RPMI8226 (cell line): ENCODE measurements around the gene RPL11.
"Not testable (repeated sequence)": the region's sequence is repeated elsewhere in the genome, so short reads cannot be mapped to it uniquely, and the experiment has no call there.

Source experiments
- DNase-seq: peaks from one replicate; pipeline ENCODE4 v3.0.0-alpha.2; 2015

Gene RPL11

DNA sequence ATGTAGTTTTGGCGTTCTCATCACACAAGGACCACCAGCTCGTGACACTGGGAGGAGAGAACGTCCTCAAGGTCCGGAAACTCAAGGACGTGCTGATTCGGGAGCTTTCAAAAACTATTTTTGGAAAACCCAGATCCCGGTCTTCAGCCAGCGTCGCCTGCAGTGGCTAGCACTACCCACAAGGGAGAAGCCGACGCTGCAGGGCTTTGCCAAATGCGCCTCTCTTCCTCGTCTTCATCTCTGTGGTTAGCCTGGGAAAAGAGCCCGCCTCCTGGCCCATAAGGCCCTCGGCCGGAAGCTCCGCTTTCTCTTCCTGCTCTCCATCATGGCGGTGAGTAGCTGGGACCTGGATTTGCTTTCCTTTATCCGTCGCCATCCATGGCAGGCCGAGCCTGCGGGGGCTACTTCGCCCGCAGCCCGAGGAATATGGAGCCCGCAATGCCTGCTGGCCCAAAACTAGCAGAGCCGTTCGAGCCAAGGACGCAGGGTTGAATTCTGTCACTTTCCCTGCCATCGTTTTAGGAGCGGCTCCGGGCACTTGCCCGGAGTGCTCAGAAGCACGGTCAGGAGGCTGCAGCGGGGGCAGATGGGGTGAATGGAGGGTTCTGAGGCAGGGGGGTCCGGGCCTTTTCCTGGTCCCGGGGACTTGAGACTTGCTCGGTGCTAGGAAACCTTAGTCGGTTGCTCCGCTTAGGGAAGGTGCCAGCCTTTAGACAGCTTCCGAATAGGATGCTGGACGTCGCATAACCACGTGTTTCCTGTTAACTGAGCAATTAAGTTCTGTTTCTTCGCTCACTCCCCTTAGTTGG is at the start of gene RPL11:
TSS of gene RPL11 (plus strand) at position 308 of the 809 bp plus-strand sequence. CDS start at position 326, 18 bp downstream.
- peak; percentile 98 for DNase-seq

GRCh38 chr1:23643736-23644554 is 47.7 kb upstream of the RPL11 start:
- no peak for DNase-seq

DNA sequence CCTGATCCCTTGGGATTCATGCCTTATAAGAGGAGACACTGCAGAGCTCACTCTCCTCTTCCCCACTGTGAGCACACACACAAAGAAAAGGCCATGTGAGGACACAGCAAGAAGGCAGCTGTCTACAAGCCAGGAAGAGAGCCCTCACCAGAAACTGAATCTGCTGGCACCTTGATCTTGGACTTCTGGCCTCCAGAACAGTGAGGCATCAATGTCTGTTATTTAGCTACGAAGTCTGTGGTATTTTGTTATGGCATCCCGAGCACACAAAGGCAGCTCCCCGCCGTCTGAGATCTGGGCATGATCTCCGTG is 47.1 kb upstream of the RPL11 start:
- DNase-seq: no peak

- DNase-seq: no peak
Measured at GRCh38 chr1:23645338-23645737, 46.3 kb upstream of the RPL11 start.

GRCh38 chr1:23646091-23646490 is 45.5 kb upstream of the RPL11 start:
- no peak for DNase-seq

GRCh38 chr1:23646541-23646940 is 45.1 kb upstream of the RPL11 start:
- no peak for DNase-seq

- no peak for DNase-seq
Measured at GRCh38 chr1:23648576-23648975, 43.0 kb upstream of the RPL11 start.

GRCh38 chr1:23649157-23649556 is 42.4 kb upstream of the RPL11 start:
- not testable (repeated sequence) for DNase-seq

DNA sequence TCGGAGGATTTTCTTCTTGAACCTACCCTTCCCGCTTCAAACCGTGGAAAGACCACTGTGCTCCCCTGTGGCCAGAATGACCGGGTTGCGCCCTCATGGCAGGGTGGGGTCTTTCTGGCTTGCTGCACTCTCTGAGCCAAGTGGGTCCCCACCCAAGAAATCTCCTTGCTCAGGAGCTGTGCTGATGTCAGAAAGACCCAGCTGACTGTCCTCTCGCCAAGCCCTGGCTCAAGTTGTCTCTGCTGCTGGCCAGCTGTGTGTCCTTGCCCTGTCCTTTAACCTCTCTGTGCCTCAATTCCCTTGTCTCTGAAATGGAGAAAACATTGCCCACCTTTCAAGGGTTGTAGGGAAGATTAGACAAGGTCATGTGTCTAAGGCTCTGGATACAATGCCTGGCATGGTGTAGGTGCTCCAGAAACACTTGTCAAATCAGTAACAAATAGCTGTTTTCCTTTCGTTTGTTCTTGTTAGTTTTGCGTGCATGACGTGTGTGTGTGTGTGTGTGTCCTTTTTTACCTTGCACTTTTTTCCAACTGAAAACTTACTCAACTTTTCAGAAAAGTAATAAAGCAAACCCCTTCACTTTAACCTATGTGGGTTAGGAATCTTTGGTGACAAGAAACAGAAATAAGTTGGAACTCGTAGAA is 41.1 kb upstream of the RPL11 start:
- no peak for DNase-seq

GRCh38 chr1:23651069-23651808 is 40.4 kb upstream of the RPL11 start:
- no peak for DNase-seq

- DNase-seq: peak; percentile 72
Measured at GRCh38 chr1:23657659-23658275, 33.8 kb upstream of the RPL11 start.

- DNase-seq: no peak
Measured at GRCh38 chr1:23660671-23661070, 30.9 kb upstream of the RPL11 start.

- no peak for DNase-seq
Measured at GRCh38 chr1:23661887-23662286, 29.7 kb upstream of the RPL11 start.

- DNase-seq: peak; percentile 55
Measured at GRCh38 chr1:23664837-23665795, 26.5 kb upstream of the RPL11 start.

DNA sequence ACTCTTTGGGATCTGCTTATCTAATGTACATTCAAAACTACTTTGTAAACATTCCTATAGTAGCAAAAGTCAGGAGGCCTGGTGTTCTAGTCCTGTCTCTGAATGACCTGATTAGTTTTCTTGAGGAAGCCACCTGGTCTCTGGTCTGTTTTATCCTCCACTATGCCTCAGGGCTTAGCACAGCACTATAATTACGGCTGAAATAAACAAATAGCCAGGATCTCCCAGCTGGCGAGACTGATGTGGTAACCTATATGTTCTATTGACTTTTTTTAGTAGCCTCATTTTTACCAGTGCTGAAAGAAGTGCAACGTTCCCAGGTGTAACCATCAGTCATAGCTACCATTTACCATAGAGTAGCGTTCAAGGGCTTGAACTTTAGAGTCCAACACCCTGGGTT is 24.2 kb upstream of the RPL11 start:
- no peak for DNase-seq

DNA sequence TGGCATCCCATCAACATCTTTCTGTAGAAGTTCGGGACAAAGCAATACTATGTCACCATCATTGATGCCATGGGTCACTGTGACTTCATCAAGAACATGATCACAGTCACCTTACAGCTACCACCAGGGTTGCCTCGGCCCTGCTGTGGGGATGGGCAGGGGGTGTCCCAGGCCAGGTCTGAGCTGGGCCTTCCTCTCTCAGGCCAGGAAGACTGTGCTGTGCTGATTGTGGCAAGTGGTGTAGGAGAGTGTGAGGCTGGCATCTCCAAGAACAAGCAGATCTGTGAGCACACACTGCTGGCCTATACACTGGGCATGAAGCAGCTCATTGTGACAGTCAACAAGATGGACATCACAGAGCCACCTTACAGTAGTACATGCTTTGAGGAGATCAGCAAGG is 20.9 kb upstream of the RPL11 start:
- DNase-seq: no peak

DNA sequence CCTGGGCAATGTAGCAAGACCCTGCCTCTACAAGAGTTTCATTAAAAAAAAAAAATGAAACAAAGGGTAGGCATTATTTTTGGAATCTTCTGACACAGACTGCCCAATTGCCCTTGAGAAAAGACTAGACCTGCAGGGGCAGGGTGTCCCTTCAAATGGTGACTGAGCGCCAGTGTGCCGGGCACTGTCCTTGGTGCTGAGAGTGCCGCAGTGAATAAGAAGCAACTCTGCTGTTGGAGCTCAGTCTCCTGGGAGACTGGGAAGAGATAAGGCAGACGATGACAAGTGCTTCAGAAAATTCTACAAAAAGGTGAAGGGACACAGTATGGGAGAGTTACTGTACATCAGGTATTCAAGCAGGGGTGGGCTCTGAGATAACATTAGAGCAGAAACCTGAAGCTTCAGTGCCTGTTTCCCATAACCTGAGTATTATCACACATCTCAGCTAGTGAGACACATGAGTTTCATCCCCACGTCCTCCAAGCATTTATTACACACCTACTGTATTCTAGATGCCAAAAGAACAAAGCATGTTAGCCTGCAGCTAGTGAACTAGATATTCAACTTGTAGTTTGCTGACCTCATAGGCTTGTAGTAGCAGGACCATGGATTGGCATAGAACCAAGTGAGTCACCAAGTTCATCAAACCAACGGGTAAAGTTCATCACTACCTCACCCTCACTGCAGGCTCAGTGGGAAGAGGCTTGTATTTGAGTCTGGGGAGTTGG is 18.4 kb upstream of the RPL11 start:
- DNase-seq: peak; percentile 66

- no peak for DNase-seq
Measured at GRCh38 chr1:23679815-23680214, 11.8 kb upstream of the RPL11 start.

DNA sequence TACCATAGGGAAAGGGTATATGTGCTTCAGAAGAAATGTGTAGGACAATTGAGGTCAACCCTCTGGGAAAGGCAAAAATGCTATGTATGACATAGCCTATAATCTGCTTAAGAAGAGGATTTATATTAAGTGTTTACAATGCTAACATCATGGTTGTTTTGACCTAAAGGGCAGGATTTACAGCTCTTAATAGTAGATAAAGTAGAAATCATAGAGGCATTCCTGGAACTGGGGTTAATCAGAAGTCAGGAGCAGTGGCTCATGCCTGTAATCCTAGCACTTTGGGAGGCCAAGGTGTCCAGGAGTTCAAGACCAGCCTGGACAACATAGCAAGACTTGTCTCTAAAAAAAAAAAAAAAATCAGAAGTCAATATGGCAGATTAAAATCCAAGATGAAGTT is 8.7 kb upstream of the RPL11 start:
- DNase-seq: no peak

DNA sequence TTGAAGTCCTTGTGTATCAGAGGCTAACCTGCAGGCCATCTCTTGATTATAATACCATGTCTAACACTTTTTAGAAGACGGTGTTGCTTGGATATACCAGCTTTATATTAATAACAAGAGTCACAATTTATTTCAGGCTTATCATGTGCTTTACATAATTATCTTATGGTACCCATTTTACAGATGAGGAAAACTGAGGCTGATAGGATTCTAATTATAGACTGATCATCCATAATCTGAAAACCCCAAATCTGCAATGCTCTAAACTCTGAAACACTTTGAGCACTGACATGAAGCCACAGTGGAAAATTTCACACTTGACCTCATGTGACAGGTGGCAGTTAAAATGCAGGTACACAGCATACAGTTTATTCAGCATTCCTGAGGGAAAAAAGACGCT is 7.2 kb upstream of the RPL11 start:
- no peak for DNase-seq

DNA sequence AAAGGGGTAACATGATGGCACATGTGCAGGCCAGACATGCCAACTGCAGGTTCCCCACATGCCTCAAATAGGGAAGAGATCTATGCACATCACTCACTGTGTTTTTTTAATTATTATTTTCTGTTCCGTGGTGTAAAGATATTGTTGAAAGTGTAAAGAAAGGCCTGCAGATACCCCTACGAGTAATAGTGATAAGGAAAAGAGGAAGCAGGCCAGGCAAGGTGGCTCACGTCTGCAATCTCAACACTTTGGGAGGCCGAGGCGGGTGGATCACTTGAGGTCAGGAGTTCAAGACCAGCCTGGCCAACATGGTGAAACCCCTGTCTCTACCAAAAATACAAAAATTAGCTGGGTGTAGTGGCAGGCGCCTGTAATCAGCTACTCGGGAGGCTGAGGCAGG is 6.4 kb upstream of the RPL11 start:
- not testable (repeated sequence) for DNase-seq
